Testis (tissue), 3 donors: Measurements from ENCODE around the gene DNAJC15. TPM values are rescaled to one million over a fixed set of nuclear protein-coding genes. Genes with fewer than 3 reads are reported as not detected.

Experiments used
- DNase-seq: peaks from one replicate; pipeline ENCODE4 v3.0.0-alpha.2; 2019
- H3K27ac ChIP-seq, 2 donors: fragments of 200-600 bp; sonication (generic); one replicate each; pipeline ENCODE4 v1.5.1; 2019
- H3K27me3 ChIP-seq: fragments of 200-600 bp; sonication (generic); one replicate; pipeline ENCODE4 v1.5.1; 2019
- H3K36me3 ChIP-seq: fragments of 200-600 bp; sonication (generic); one replicate; pipeline ENCODE4 v1.5.1; 2017; ENCODE audit warnings: low read depth; ENCODE audit errors: missing control alignments
- H3K4me1 ChIP-seq: fragments of 200-600 bp; sonication (generic); one replicate; pipeline ENCODE4 v1.5.1; 2019
- H3K4me3 ChIP-seq, 2 donors: fragments of 200-600 bp; sonication (generic); one replicate each; pipeline ENCODE4 v1.5.1; 2017 to 2019
- H3K9me3 ChIP-seq: fragments of 200-600 bp; sonication (generic); one replicate; pipeline ENCODE4 v1.5.1; 2017
- POLR2A ChIP-seq: fragments of 450-650 bp; IDR thresholded peaks from one replicate; pipeline ENCODE4 v1.6.1; 2017; ENCODE audit warnings: antibody characterized with exemption, mild to moderate bottlenecking, moderate library complexity
- WGBS, 2 donors: methylation state at CpG; one replicate each; pipeline ENCODE4 v1.1.5; 2018; 5-methylcytosine and 5-hydroxymethylcytosine counted together
- intact Hi-C: fragments of 100-400 bp; cut with DNase I; formaldehyde crosslinking; loops from one replicate; pipeline ENCODE4 v1.15.1; 2023; ENCODE audit warnings: low total_unique reads
- polyA plus RNA-seq: library from polyadenylated mRNA; stranded (reverse); fragments of 350-450 nt; fragmentation: Illumina TruSeq; extraction: RNeasy Lipid Tissue Mini Kit (QIAGEN cat#74804); gene quantifications from one replicate; pipeline ENCODE4 v1.2.3, GENCODE V29; 2014; ENCODE audit warnings: low read depth, low replicate concordance; ENCODE audit not compliant: insufficient read depth
- total RNA-seq, 2 donors: library from RNA; depleted of rRNA; stranded (reverse); fragments of >200 nt; gene quantifications; one replicate each; pipeline ENCODE4 v1.2.3, GENCODE V29; 2016
- TF ChIP-seq, protein P1 (sequence below), 3 experiments: fragments of 450-650 bp in 2 of 3; fragments of 200-600 bp in 1 of 3; sonication (generic) in 1 of 3; IDR thresholded peaks; one replicate each; pipeline ENCODE4 v1.5.1; 2016 to 2019; ENCODE audit warnings: antibody characterized with exemption in 3 of 3, mild to moderate bottlenecking in 2 of 3, moderate library complexity in 1 of 3

DNAJC15 gene
- total and polyA plus RNA-seq, 3 donors from 2014 or later = 11.8 to 49.8 (median 17.2) TPM

DNA sequence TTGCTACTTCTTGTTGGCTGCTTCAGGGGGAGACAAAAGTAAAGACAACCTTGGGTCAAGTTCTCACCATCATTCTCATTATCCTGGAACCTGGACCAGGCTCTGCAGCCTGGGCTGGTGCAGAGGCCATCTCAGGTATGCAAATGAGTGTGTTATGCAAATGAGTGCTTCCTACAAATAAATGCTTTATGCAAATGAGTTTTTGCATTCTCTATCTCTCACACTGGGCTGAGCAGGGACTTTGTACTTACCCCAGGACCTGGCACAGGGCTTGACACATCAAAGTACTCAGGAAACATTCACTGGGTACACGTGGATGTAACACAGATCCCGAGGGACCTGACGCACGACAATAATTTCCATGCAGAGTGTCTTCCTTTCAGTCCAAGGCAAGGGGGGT is 103.0 kb downstream of the DNAJC15 start:
- WGBS, 2 donors = 80 to 90% methylated on average over 4 of the region's 4 CpGs
- TF ChIP-seq, protein P1, sequence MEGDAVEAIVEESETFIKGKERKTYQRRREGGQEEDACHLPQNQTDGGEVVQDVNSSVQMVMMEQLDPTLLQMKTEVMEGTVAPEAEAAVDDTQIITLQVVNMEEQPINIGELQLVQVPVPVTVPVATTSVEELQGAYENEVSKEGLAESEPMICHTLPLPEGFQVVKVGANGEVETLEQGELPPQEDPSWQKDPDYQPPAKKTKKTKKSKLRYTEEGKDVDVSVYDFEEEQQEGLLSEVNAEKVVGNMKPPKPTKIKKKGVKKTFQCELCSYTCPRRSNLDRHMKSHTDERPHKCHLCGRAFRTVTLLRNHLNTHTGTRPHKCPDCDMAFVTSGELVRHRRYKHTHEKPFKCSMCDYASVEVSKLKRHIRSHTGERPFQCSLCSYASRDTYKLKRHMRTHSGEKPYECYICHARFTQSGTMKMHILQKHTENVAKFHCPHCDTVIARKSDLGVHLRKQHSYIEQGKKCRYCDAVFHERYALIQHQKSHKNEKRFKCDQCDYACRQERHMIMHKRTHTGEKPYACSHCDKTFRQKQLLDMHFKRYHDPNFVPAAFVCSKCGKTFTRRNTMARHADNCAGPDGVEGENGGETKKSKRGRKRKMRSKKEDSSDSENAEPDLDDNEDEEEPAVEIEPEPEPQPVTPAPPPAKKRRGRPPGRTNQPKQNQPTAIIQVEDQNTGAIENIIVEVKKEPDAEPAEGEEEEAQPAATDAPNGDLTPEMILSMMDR (IDR thresholded peaks at IDR 0.05) = no peak
- no peak for TF ChIP-seq POLR2A
- Histone ChIP-seq H3K27ac (no peak overlapping the region), H3K9me3 (no peaks in the 10 kb centered on the region), H3K36me3 (no peaks in the 10 kb centered on the region), H3K4me3 (no peak overlapping the region), H3K4me1 (no peaks in the 10 kb centered on the region), H3K27me3 (no peaks in the 10 kb centered on the region)
- intact Hi-C loops = no loop called here
- DNase-seq = no peak

DNA sequence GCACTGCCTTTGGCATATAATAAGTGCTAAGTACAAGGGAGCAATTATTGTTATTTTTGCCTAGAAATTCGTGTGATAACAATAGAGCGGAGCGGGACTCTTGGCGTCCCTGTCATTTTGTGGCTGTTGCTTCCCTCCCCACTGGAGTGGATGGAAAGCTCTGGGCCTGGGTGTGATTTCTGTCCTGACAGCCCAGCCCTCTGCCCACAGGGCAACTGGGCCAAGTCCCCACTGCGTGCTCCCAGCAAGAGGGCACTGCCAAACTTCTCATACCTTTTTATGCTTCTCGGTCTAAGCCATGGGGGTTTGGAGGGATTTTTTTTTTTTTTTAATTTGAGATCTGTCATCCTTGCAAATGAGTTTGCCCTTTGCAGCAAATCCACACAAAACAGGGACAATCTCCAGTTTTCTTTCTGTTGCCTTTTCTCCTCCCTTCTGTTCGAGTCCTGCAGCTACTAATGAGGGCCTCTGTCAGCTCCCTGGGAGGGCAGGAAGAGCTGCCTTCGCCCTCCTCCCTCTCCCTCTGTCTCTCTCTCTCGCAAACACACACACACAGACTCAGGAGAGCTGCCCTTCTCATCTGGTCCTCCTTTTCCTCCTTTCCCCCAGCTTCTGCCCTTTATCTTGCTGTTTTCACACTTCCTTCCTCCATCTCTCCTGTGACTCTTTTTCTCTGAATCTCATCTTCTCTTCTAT is 103.9 kb downstream of the DNAJC15 start:
- Histone ChIP-seq H3K4me3 (no peak overlapping the region), H3K36me3 (no peaks in the 10 kb centered on the region), H3K9me3 (no peaks in the 10 kb centered on the region), H3K27ac (no peak overlapping the region), H3K27me3 (no peaks in the 10 kb centered on the region), H3K4me1 (no peaks in the 10 kb centered on the region)
- no peak for DNase-seq
- TF ChIP-seq, protein P1 (IDR thresholded peaks at IDR 0.05) = no peak
- no peak for TF ChIP-seq POLR2A
- intact Hi-C loops = no loop called here
- WGBS, 2 donors = 68 to 76% methylated on average over 9 of the region's 9 CpGs

DNA sequence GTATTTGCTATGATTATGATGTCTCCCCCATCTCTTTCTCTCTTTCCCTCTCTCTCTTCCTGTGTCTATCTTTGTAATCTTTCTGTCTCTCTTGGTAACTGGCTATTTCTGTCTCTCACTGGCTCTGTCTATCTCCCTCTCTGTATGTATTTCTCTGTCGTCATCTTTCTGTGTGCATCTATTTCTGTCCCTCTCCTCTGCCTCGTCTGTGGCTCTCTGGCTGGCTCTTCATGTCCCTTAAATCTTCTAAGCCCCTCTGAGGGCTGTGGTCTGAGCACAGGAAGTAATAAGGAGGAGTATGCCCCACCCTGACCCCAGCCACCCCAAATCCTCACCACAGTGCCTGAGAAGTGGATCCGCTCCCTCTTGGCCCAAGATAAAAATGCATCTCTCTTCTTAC is 104.4 kb downstream of the DNAJC15 start:
- H3K4me3 ChIP-seq = no peak overlapping the region
- H3K9me3 ChIP-seq = no peaks in the 10 kb centered on the region
- 45 to 48% methylated on average over 3 of the region's 3 CpGs for WGBS, 2 donors
- TF ChIP-seq, protein P1 (IDR thresholded peaks at IDR 0.05) = no peak
- no peak for TF ChIP-seq POLR2A
- no peak for DNase-seq
- no peaks in the 10 kb centered on the region for H3K27me3 ChIP-seq
- no peaks in the 10 kb centered on the region for H3K36me3 ChIP-seq
- no peak overlapping the region for H3K27ac ChIP-seq
- no peaks in the 10 kb centered on the region for H3K4me1 ChIP-seq
- intact Hi-C loops = no loop called here

DNA sequence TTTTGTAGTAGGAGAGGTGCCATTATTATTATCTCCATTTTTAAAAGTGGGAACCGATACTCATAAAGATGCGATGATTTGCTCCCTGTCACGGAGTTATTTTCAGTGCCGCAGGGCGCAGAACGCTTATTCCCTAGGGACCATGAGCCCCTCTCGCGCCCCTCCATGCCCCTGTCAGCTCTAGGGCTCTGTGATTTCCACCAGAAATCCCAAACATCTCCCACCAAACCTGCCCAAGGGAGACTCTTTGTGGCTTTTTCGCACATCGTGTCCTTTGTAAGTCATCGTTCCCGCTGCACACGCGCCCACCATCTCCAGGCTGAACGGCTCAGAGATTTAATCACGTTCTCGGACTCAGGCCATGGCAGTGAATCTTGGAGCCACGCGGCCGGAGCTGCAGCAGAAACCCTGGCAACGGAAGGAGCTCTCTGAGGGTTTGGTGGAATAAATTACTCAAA is 105.1 kb downstream of the DNAJC15 start:
- no peaks in the 10 kb centered on the region for H3K4me1 ChIP-seq
- H3K9me3 ChIP-seq = no peaks in the 10 kb centered on the region
- H3K36me3 ChIP-seq = no peaks in the 10 kb centered on the region
- no peak overlapping the region for H3K27ac ChIP-seq
- 63 to 76% methylated on average over 21 of the region's 21 CpGs for WGBS, 2 donors
- intact Hi-C loops = no loop called here
- no peak for TF ChIP-seq POLR2A
- TF ChIP-seq, protein P1 (IDR thresholded peaks at IDR 0.05) = no peak
- DNase-seq = no peak
- H3K4me3 ChIP-seq = no peak overlapping the region
- H3K27me3 ChIP-seq = no peaks in the 10 kb centered on the region

DNA sequence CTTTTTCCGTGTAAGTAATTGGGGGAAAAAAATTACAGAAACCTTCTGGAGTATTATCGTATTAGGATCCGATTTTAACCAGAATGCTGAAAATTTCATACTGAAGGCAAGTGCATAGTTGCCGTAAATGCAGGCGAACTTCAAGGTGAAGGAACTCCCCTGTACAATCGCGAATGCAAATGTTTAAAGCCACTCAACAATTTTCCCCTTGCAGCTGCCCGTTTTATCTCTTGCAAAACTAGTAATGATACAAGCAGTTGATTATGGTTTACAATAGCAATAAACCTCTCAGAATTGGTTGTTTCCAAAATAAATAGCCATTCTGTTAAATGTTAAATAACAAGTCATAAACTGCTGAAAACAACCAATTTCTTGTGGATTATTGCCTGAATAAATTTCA is 105.7 kb downstream of the DNAJC15 start:
- no peaks in the 10 kb centered on the region for H3K4me1 ChIP-seq
- H3K27me3 ChIP-seq = no peaks in the 10 kb centered on the region
- DNase-seq = no peak
- no peaks in the 10 kb centered on the region for H3K9me3 ChIP-seq
- TF ChIP-seq POLR2A = no peak
- TF ChIP-seq, protein P1 (IDR thresholded peaks at IDR 0.05) = no peak
- H3K4me3 ChIP-seq = no peak overlapping the region
- 64 to 72% methylated on average over 8 of the region's 8 CpGs for WGBS, 2 donors
- no peak overlapping the region for H3K27ac ChIP-seq
- intact Hi-C loops = no loop called here
- H3K36me3 ChIP-seq = no peaks in the 10 kb centered on the region
